ENCODE data around the gene CYYR1. TPM values are rescaled to one million over a fixed set of nuclear protein-coding genes. Genes with fewer than 3 reads are reported as not detected.

Gene CYYR1
- total RNA-seq, 1 donor from 2014 or later, result 40.7 TPM

- Mint-ChIP-seq H3K4me1 (ENCODE audit: low read depth, unreplicated experiment) (no peaks in the 10 kb centered on the region), H3K27me3 (ENCODE audit: unreplicated experiment) (no peaks in the 10 kb centered on the region), H3K36me3 (ENCODE audit: unreplicated experiment) (peaks cover 23% of the 10 kb centered on the region), H3K27ac (ENCODE audit: unreplicated experiment) (no peak overlapping the region), H3K4me3 (ENCODE audit: unreplicated experiment) (no peak overlapping the region), H3K9me3 (ENCODE audit: unreplicated experiment) (peaks cover 6% of the 10 kb centered on the region)
- no peak for TF ChIP-seq CTCF (IDR thresholded peaks at IDR 0.05; ENCODE audit: partially characterized antibody, unreplicated experiment)
- DNase-seq, result no peak
Observed at GRCh38 chr21:26471099-26471471, 102.0 kb downstream of the CYYR1 start.

DNA sequence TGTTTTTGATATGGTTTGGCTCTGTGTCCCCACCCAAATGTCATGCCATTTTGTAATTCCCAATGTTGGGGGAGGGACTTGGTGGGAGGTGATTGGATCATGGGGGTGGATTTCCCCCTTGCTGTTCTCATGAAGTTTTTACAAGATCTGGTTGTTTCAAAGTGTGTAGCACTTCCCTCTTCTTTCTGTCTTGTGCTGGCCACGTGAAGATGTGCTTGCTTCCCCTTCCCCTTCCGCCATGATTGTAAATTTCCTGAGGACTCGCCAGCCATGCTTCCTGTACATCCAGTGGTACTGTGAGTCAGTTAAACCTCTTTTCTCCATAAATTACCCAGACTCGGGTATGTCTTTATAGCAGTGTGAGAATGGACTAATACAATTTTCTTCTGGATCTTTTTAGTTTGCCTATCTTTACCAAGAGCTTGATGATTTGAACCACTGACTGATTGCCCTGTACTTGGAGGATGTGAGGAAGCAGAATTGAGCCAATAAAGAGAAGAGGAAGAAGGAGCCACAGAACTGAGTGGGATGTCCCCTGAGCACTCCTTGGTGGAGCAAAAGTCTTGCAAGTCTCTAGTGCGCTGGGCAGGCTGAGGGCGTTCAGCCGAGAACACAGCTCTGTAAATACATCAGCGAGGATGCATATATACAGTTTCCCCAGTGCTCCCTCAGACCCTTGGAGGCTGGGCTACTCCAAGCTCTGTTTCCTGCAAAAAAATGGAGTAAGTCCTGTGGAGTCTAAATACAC lies 102.6 kb downstream of the CYYR1 start:
- Mint-ChIP-seq H3K27me3 (ENCODE audit: unreplicated experiment) (no peaks in the 10 kb centered on the region), H3K4me3 (ENCODE audit: unreplicated experiment) (no peak overlapping the region), H3K4me1 (ENCODE audit: low read depth, unreplicated experiment) (peaks cover under 1% of the 10 kb centered on the region), H3K36me3 (ENCODE audit: unreplicated experiment) (peaks cover 20% of the 10 kb centered on the region), H3K9me3 (ENCODE audit: unreplicated experiment) (peaks cover 6% of the 10 kb centered on the region), H3K27ac (ENCODE audit: unreplicated experiment) (peak overlapping the region; percentile 14)
- no peak for TF ChIP-seq CTCF (IDR thresholded peaks at IDR 0.05; ENCODE audit: partially characterized antibody, unreplicated experiment)
- DNase-seq, result no peak

DNA sequence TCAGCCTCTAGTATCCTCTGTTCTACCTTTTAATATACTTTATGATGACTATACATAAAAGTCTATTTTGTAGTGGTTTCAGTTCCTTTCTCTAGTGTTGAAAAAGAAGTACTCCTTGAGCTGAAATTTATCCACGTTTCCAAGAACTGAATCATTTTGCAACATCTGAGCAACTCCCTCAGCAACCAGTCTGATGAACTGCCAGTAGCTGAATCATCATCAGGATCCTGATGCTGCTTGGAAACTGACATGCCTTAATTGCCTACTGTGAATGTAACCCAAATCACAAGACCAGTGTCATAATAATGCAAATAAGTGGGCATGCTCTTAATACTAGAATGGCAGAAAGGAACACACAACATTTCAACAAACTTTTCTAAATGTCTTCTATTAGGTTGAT lies 103.3 kb downstream of the CYYR1 start:
- DNase-seq, result no peak
- Mint-ChIP-seq H3K4me1 (ENCODE audit: low read depth, unreplicated experiment) (peaks cover 3% of the 10 kb centered on the region), H3K4me3 (ENCODE audit: unreplicated experiment) (no peak overlapping the region), H3K27me3 (ENCODE audit: unreplicated experiment) (no peaks in the 10 kb centered on the region), H3K9me3 (ENCODE audit: unreplicated experiment) (peaks cover 6% of the 10 kb centered on the region), H3K36me3 (ENCODE audit: unreplicated experiment) (peaks cover 18% of the 10 kb centered on the region), H3K27ac (ENCODE audit: unreplicated experiment) (no peak overlapping the region)
- TF ChIP-seq CTCF (IDR thresholded peaks at IDR 0.05; ENCODE audit: partially characterized antibody, unreplicated experiment), result no peak

- Mint-ChIP-seq H3K36me3 (ENCODE audit: unreplicated experiment) (peaks cover 18% of the 10 kb centered on the region), H3K4me3 (ENCODE audit: unreplicated experiment) (no peak overlapping the region), H3K4me1 (ENCODE audit: low read depth, unreplicated experiment) (peaks cover 3% of the 10 kb centered on the region), H3K27ac (ENCODE audit: unreplicated experiment) (no peak overlapping the region), H3K27me3 (ENCODE audit: unreplicated experiment) (peaks cover 2% of the 10 kb centered on the region), H3K9me3 (ENCODE audit: unreplicated experiment) (peaks cover 9% of the 10 kb centered on the region)
- DNase-seq, result no peak
- no peak for TF ChIP-seq CTCF (IDR thresholded peaks at IDR 0.05; ENCODE audit: partially characterized antibody, unreplicated experiment)
Observed at GRCh38 chr21:26465916-26466315, 107.2 kb downstream of the CYYR1 start.

DNA sequence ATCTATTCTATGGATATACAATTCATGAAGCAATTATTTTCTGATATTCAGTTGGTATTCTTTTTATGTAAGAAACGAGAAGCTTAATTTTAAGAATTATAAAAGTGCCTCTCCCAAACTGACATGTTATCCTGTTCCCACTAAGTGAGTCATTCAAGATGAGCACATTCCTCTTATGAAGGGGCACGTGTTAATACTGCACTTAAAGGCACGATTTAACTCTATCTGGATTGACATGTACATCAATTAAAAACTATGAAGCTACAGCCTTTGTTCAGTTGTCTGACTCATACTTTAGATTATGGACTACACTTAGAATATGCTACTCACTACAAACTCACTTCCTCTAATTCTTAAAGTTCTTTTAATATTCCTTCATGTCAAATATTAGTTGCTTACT lies 111.6 kb downstream of the CYYR1 start:
- no peak overlapping the region for H3K4me3 Mint-ChIP-seq (ENCODE audit: unreplicated experiment)
- H3K27ac Mint-ChIP-seq (ENCODE audit: unreplicated experiment), result no peak overlapping the region
- no peaks in the 10 kb centered on the region for H3K36me3 Mint-ChIP-seq (ENCODE audit: unreplicated experiment)
- no peak for DNase-seq
- TF ChIP-seq CTCF (IDR thresholded peaks at IDR 0.05; ENCODE audit: partially characterized antibody, unreplicated experiment), result no peak
- peaks cover 10% of the 10 kb centered on the region for H3K9me3 Mint-ChIP-seq (ENCODE audit: unreplicated experiment)
- H3K4me1 Mint-ChIP-seq (ENCODE audit: low read depth, unreplicated experiment), result peaks cover 3% of the 10 kb centered on the region
- peaks cover 2% of the 10 kb centered on the region for H3K27me3 Mint-ChIP-seq (ENCODE audit: unreplicated experiment)
